Immature natural killer cell (primary cell): Measurements from ENCODE around the gene ENTPD2. TPM values are rescaled to one million over a fixed set of nuclear protein-coding genes. Genes with fewer than 3 reads are reported as not detected.

Experiments
- DNase-seq, 3 donors: peaks; one replicate each; pipeline ENCODE4 v3.0.0; 2022; ENCODE audit warnings: mixed read lengths in 1 of 3
- H3K27ac Mint-ChIP-seq, 6 donors: one replicate each; pipeline ENCODE4 v1.8.0; 2020; ENCODE audit warnings: mixed read lengths in 6 of 6, mild to moderate bottlenecking in 5 of 6, inconsistent platforms in 4 of 6, moderate library complexity in 3 of 6
- H3K27me3 Mint-ChIP-seq, 3 donors: one replicate each; pipeline ENCODE4 v1.8.0; 2020 to 2021; ENCODE audit warnings: low read depth in 3 of 3, mild to moderate bottlenecking in 3 of 3, mixed read lengths in 3 of 3, moderate library complexity in 3 of 3, inconsistent platforms in 1 of 3
- H3K36me3 Mint-ChIP-seq, 3 donors: one replicate each; pipeline ENCODE4 v1.8.0; 2020; ENCODE audit warnings: mixed read lengths in 3 of 3, inconsistent platforms in 2 of 3, mild to moderate bottlenecking in 2 of 3
- H3K4me1 Mint-ChIP-seq, 2 donors: one replicate each; pipeline ENCODE4 v1.8.0; 2020; ENCODE audit warnings: inconsistent platforms in 2 of 2, mild to moderate bottlenecking in 2 of 2, mixed read lengths in 2 of 2, moderate library complexity in 1 of 2
- H3K4me3 Mint-ChIP-seq, 5 donors: one replicate each; pipeline ENCODE4 v1.8.0; 2020; ENCODE audit warnings: mild to moderate bottlenecking in 5 of 5, mixed read lengths in 5 of 5, inconsistent platforms in 3 of 5, moderate library complexity in 3 of 5
- H3K9me3 Mint-ChIP-seq, 6 donors: one replicate each; pipeline ENCODE4 v1.8.0; 2020; ENCODE audit warnings: mild to moderate bottlenecking in 6 of 6, mixed read lengths in 6 of 6, inconsistent platforms in 4 of 6, moderate library complexity in 3 of 6
- polyA plus RNA-seq, 3 donors: library from polyadenylated mRNA; unstranded; fragments of 300-500 nt; fragmentation: Illumina TruSeq; gene quantifications; one replicate each; pipeline ENCODE4 v1.2.3, GENCODE V29; 2021

The ENTPD2 gene
- polyA plus RNA-seq, result not detected

DNA sequence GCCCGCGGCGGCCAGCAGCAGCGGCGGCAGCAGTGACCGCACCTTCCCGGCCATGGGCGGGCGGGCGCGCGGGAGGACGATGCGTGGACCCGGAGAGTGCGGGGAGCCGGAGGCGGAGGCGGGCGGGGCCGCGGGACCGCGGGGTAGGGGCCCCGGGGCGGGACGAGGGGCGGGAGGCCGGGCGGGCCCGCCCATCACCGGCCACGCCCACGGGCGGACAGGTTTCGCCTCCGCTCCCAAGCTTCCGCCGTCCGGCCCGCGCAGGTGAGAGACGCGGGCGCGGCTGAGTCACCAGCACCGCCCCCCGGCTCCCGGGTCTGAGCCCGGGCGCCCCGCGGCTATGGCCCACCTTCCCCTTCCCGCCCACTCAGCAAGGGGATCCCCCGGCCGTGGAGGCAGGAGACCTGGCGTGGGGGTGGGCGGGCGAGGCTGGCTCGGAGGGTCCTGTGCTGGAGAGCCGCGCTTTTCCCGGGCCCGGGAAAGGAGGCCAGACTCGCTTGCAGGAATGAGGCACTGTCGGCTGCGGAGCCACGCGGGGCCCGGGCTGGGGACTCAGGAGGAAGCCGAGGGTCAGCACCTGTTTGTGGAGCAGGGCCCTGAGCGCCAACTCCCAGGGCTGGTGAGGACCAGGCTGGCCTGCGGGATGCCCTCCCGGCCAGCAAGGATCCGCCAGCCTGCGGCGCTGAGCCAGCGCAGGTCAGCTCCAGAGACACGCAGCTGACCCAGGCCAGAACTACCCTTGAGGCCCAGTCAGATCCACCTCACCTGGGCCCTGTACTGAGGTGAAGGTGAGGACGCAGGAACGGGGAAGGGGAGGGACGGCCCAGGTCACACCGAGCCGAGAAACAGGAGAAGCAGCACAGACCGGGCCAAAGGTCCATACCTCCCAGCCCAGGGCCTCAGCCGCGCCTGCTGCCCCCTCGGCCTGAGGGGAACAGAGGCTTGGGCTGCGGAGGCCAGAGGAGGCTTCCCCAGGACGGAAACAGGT, at the start of gene ENTPD2:
Gene ENTPD2, minus strand, starts transcription at position 118 of the 988 bp plus-strand sequence. Its CDS starts 64 bp downstream, at position 54.
- no peak for DNase-seq
- Mint-ChIP-seq H3K9me3 (no peaks in the 10 kb centered on the region), H3K36me3 (no peaks in the 10 kb centered on the region), H3K27ac (no peak within 1 kb of the TSS), H3K27me3 (peaks cover 8 to 13% (median 11%) of the 10 kb centered on the region in 3 donors), H3K4me1 (no peaks in the 10 kb centered on the region), H3K4me3 (no peak within 1 kb of the TSS)

DNA sequence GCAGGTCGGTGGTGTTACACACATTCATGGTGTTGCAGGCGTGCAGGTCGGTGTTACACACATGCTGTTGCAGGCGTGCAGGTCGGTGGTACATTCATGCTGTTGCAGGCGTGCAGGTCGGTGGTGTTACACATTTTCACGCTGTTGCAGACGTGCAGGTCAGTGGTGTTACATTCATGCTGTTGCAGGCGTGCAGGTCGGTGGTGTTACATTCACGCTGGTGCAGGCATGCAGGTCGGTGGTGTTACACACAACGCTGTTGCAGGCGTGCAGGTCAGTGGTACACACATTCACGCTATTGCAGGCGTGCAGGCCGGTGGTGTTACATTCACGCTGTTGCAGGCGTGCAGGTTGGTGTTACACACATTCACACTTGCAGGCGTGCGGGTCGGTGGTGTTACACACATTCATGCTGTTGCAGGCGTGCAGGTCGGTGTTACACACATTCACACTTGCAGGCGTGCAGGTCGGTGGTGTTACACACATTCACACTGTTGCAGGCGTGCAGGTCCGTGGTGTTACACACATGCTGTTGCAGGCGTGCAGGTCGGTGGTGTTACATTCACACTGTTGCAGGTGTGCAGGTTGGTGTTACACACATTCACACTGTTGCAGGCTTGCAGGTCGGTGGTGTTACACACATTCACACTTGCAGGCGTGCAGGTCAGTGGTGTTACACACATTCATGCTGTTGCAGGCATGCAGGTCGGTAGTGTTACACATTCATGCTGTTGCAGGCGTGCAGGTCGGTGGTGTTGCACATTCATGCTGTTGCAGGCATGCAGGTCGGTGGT, 49.5 kb upstream of the ENTPD2 start:
- peaks cover 0 to 15% (median 5%) of the 10 kb centered on the region in 3 donors for H3K36me3 Mint-ChIP-seq
- H3K27ac Mint-ChIP-seq, result no peak overlapping the region
- peaks cover 0 to 2% (median 0%) of the 10 kb centered on the region in 6 donors for H3K9me3 Mint-ChIP-seq
- DNase-seq, result no peak
- H3K4me1 Mint-ChIP-seq, result peaks cover 0 to 2% of the 10 kb centered on the region in 2 donors
- H3K4me3 Mint-ChIP-seq, result no peak overlapping the region
- H3K27me3 Mint-ChIP-seq, result peaks cover 0 to 2% (median 0%) of the 10 kb centered on the region in 3 donors

DNA sequence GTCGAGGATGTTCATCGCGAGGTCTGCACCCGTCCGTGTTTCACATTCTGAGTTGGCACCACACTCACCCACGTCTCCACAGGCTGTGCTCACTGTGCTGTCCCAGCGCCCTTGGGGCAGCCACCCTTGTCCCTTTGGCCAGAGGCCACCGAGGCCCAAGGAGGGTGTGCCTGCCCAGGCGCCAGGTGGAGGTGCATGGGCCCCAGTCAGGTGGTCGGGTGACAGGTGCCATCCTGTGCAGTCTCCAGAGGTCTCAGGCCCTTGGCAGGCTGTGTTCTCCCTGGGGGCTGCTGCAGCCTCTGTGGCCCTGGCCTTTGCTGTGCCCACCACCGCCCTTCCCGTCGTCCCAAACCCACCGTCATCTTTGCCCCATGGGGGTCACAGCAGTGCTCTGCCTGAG, 45.4 kb upstream of the ENTPD2 start:
- H3K4me3 Mint-ChIP-seq, result no peak overlapping the region
- peaks cover 16 to 18% of the 10 kb centered on the region in 2 donors for H3K4me1 Mint-ChIP-seq
- H3K27ac Mint-ChIP-seq, result no peak overlapping the region
- peaks cover 0 to 2% (median 0%) of the 10 kb centered on the region in 6 donors for H3K9me3 Mint-ChIP-seq
- H3K27me3 Mint-ChIP-seq, result no peaks in the 10 kb centered on the region
- peaks cover 6 to 12% (median 6%) of the 10 kb centered on the region in 3 donors for H3K36me3 Mint-ChIP-seq
- no peak for DNase-seq

DNA sequence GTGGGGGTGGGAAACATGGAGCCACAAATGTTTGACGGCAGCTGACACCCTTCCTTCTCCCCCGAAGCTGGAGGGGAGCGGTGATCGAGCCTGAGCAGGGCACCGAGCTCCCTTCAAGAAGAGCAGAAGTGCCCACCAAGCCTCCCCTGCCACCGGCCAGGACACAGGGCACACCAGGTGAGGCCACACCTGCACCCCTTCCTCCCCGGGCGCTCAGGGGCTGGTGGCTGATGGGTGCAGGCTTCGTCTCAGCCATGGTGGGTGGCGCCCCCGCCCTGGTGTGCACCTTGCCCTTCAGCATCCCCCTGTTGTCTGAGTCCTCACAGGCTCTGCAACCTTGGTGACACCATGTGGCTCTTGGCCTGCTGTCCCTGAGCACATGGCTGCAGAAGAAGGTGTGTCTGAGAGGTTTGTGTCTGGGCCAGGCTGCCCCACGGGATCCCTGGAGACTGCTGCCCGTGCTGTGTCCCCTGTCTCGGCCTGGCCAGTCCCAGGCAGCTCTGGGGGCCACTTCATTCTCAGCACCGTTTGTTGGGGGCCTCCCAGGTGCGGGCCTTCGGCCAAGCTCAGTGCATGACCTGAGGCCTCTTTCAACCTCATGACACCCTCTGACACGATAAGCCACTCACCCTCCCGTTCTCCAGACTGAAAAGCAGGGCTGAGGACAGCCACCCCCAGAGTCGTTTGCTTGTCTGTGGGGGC, 44.1 kb upstream of the ENTPD2 start:
- Mint-ChIP-seq H3K4me3 (peak overlapping the region in 1 of 5 donors; percentile 27), H3K9me3 (no peaks in the 10 kb centered on the region), H3K27me3 (no peaks in the 10 kb centered on the region), H3K4me1 (peaks cover 18% of the 10 kb centered on the region in 2 donors), H3K36me3 (peaks cover 6 to 15% (median 6%) of the 10 kb centered on the region in 3 donors), H3K27ac (peak overlapping the region in 4 of 6 donors; percentile 35 to 97 (median 58))
- DNase-seq, result no peak

DNA sequence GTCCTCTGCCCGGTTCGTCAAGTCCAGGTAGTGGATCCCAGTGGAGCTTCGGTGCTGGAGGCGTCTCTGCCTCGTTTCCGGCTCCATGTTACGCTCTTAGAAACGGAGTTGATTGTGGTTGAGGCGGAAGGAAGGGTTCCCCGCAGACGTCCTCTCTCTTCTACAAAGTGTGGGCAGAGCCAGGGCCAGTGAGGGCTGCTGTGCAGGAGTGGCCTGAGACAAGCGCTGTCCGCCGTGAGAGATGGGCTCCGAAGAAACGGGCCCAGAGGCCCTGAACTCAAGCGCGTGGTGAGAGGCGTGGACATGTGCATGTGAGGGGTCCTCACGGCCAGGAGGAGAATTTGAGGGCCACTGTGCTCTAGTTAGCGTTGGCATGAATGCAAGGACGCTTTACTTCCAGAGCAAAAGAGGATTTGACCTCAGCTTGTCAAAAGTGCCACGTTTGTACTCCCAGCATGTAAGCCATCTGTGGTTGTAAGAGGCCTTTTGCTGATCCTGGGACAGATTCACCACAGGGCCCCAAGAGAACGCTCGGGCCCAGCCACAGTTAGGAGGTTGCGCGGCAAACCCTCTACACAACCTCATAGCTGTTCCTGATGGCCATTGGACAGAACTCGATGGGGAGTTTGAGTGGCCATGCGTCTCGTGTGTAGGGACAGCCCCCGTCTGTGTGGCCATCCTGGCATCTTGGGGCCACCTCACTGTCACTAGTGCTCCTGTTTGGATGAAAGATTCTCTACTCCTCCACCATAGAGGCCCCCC, 43.1 kb upstream of the ENTPD2 start:
- peak overlapping the region in 1 of 5 donors; percentile 81 for H3K4me3 Mint-ChIP-seq
- no peaks in the 10 kb centered on the region for H3K9me3 Mint-ChIP-seq
- H3K36me3 Mint-ChIP-seq, result peaks cover 6 to 18% (median 8%) of the 10 kb centered on the region in 3 donors
- H3K4me1 Mint-ChIP-seq, result peaks cover 18% of the 10 kb centered on the region in 2 donors
- no peaks in the 10 kb centered on the region for H3K27me3 Mint-ChIP-seq
- DNase-seq, result no peak
- peak overlapping the region; percentile 90 to 98 (median 98) for H3K27ac Mint-ChIP-seq

DNA sequence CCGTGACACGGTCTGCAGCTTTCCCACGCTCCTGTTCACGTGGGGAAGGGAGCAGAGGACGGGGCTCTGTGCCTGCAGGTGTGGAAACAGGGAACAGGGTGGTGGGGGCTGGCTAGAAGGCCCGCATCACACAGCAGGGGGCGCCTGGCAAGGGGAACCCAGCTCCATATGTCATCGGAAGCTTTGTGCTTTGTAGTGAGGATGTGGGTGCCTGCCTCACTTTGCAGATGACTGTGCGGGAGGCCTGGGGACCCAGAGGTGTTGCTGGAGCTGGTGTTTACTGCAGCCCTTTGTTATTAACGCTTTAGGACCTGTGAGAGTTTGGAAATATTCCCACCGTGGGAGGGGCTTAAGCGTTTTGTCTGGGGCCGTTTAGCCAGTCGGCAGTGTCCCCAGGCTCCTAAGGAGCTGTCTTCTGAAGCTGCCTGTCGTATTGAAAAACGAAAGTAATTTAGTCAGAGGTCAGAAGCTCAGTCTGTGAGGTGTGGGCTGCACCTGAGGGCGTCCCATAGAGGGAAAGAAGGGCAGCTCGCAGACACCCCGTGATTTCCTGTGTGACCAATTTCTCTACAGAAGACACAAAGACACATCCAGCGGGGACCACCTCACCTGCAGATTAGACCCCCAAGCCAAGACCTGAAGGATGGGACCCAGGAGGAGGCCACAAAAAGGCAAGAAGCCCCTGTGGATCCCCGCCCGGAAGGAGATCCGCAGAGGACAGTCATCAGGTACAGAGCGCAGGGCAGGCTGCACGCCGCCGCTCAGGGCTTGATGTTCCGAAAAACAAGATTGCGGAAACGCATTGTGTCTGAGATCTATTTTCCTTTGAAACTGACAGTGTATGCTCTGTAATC, 42.0 kb upstream of the ENTPD2 start:
- H3K27me3 Mint-ChIP-seq, result no peaks in the 10 kb centered on the region
- H3K27ac Mint-ChIP-seq, result peak overlapping the region; percentile 90 to 98 (median 98)
- H3K4me1 Mint-ChIP-seq, result peaks cover 18% of the 10 kb centered on the region in 2 donors
- peaks cover 6 to 18% (median 11%) of the 10 kb centered on the region in 3 donors for H3K36me3 Mint-ChIP-seq
- peak; percentile 80 to 85 (median 83) for DNase-seq
- peak overlapping the region; percentile 77 to 87 (median 81) for H3K4me3 Mint-ChIP-seq
- no peaks in the 10 kb centered on the region for H3K9me3 Mint-ChIP-seq

DNA sequence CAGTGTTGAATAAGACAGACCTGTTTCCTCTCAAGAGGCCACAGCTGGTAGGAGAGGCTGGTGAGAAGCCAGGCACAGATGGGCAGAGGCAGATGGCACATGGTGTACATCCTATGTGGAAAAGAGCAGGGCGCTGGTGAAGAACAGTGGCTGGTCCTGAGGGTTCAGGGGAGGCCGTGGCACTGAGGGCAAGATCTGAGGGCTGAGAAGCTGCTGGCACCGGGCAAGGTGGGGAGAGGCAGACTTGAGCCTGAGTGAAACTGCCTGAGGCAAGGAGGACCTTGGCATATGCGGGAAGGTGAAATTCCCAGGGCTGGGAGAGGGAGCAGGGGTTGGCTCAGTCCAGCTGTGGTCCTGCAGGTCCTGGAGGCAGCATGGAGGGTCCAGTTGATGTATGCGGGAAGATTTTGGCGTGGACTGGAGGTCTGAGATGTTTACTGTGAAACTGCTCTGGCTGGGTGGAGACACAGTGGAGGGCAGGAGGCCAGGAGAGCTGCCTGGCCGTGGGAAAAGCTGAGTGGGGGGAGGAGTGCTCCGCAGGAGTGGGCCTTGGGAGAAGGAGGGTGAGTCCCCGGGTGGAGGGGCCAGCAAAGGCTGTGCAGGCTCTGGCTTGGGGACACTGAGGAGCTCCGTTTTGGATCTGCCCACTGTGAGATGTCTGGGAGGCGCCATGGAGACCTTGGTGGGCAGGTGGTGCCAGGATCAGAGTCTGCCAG, 35.5 kb upstream of the ENTPD2 start:
- Mint-ChIP-seq H3K36me3 (peaks cover 0 to 10% (median 10%) of the 10 kb centered on the region in 3 donors), H3K9me3 (no peaks in the 10 kb centered on the region), H3K27ac (peak overlapping the region in 4 of 6 donors; percentile 53 to 90 (median 76)), H3K4me1 (peaks cover 21 to 28% of the 10 kb centered on the region in 2 donors), H3K27me3 (peaks cover 4 to 8% (median 5%) of the 10 kb centered on the region in 3 donors), H3K4me3 (peak overlapping the region in 2 of 5 donors; percentile 10 to 20)
- DNase-seq, result no peak

DNA sequence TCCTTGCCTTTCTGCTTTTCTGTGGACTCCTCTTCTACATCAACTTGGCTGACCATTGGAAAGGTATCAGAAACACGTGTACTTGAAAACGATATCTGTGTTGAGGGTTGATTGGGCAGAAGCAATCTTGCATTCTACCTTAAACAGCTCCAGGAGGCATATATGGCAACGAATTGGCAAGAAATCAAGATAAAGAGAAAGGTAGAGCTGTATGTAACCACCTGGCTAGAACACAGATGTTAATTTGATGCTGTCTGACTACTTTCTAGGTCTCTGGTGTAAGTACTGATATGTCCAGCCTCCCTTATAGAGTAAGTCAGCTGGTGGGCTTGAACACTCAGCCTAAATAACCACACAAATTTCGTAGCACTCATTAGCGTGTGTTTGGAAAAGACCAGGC, 34.3 kb upstream of the ENTPD2 start:
- H3K27ac Mint-ChIP-seq, result peak overlapping the region; percentile 43 to 96 (median 90)
- no peaks in the 10 kb centered on the region for H3K9me3 Mint-ChIP-seq
- H3K4me3 Mint-ChIP-seq, result peak overlapping the region; percentile 85 to 89 (median 87)
- H3K4me1 Mint-ChIP-seq, result peaks cover 19 to 28% of the 10 kb centered on the region in 2 donors
- peaks cover 4 to 8% (median 5%) of the 10 kb centered on the region in 3 donors for H3K27me3 Mint-ChIP-seq
- H3K36me3 Mint-ChIP-seq, result peaks cover 0 to 10% (median 7%) of the 10 kb centered on the region in 3 donors
- DNase-seq, result no peak

DNA sequence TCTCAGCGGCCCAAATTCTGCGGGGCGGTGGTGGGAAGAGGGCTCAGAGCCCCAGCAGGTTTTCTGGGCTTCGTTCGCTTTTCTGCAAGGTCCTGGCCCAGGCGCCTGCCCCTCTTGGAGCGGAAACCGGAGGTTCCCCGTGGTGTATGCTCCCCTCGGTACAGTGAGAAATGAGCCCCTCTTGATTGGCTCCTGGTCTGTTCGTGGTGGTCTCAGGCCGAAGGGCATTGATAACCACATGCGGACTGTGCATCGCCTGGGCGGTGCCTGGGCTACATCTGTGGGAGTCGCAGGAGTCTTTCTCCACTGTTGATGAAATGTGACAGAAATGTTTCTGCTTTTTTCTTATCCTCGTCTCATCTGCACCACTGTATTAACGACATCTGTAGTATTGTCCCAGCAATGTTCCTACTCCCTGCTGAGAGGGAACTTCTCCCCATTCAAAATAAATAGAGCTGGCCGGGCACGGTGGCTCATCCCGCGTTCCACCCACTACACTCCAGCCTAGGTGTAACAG, 33.6 kb upstream of the ENTPD2 start:
- Mint-ChIP-seq H3K27ac (peak overlapping the region; percentile 43 to 96 (median 90)), H3K4me1 (peaks cover 19 to 28% of the 10 kb centered on the region in 2 donors), H3K36me3 (peaks cover 0 to 8% (median 5%) of the 10 kb centered on the region in 3 donors), H3K4me3 (peak overlapping the region; percentile 85 to 89 (median 87)), H3K27me3 (peaks cover 4 to 8% (median 5%) of the 10 kb centered on the region in 3 donors), H3K9me3 (no peaks in the 10 kb centered on the region)
- no peak for DNase-seq

DNA sequence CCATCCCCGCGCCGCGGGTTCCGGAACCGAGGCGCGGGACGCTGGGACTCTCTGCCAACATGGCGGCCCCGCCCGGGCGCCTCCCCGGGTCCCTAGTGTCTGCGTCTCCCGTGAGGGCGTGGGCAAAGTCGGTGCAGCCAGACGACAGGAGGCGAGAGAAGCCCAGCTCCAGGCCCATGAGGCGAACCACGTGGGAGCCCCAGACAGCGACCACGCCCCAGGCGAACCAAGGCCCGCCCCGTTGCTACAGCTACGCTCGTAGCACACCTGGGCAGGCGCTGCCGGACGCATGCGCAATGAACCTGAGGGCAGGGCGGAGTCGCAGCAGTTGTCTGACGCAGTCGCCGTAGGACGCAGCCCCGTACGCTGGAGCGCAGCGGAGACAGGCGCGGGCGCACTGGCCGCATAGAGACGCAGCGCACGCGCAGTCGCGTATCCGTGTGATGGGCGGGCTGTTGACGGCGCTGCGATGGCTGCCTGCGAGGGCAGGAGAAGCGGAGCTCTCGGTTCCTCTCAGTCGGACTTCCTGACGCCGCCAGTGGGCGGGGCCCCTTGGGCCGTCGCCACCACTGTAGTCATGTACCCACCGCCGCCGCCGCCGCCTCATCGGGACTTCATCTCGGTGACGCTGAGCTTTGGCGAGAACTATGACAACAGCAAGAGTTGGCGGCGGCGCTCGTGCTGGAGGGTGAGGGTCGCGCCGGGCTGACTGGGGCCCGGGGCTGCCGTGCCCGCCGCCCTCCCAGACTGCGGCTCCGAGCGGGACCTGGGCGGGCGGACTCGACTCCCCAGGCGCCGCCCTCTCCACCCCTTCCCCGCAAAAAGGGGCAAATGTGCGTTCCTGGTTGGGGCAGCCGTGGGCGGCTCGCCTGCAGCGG, 32.9 kb upstream of the ENTPD2 start, which contains the start of gene MAN1B1:
Gene MAN1B1, plus strand, starts transcription at position 455 of the 878 bp plus-strand sequence. Its CDS starts 15 bp downstream, at position 470.
- Mint-ChIP-seq H3K4me3 (peak within 1 kb of the TSS; percentile 85 to 91 (median 89)), H3K4me1 (peaks cover 19 to 28% of the 10 kb centered on the region in 2 donors), H3K27ac (peak within 1 kb of the TSS; percentile 90 to 96 (median 93)), H3K36me3 (peaks cover 0 to 7% (median 4%) of the 10 kb centered on the region in 3 donors), H3K9me3 (no peaks in the 10 kb centered on the region), H3K27me3 (peaks cover 4 to 8% (median 5%) of the 10 kb centered on the region in 3 donors)
- peak; percentile 98 to 99 (median 99) for DNase-seq
